Measurements from ENCODE around the gene UNC5C. TPM values are rescaled to one million over a fixed set of nuclear protein-coding genes. Genes with fewer than 3 reads are reported as not detected.

The UNC5C gene
- total and polyA plus RNA-seq, 4 donors: 0.27 to 1.2 (median 0.78) TPM

DNA sequence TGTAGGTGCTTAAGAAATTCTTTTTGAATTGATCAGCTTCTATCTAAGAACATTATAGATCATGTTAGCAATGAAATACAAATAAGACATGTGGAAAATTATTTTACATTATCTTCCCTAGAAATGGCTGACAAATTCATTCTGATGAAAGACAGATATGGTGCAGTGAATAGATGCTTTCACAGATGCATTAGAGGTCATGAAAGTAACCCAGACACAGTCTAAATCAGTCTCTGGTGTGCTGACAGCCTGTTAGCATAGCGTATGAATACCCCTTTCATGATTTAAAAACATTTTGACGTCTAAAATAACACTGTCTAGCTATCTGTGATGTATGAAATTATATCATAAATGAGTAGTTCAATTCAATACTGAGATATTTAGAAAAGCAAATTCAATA is 180.9 kb downstream of the UNC5C start (continued):
- TF ChIP-seq, protein P1, sequence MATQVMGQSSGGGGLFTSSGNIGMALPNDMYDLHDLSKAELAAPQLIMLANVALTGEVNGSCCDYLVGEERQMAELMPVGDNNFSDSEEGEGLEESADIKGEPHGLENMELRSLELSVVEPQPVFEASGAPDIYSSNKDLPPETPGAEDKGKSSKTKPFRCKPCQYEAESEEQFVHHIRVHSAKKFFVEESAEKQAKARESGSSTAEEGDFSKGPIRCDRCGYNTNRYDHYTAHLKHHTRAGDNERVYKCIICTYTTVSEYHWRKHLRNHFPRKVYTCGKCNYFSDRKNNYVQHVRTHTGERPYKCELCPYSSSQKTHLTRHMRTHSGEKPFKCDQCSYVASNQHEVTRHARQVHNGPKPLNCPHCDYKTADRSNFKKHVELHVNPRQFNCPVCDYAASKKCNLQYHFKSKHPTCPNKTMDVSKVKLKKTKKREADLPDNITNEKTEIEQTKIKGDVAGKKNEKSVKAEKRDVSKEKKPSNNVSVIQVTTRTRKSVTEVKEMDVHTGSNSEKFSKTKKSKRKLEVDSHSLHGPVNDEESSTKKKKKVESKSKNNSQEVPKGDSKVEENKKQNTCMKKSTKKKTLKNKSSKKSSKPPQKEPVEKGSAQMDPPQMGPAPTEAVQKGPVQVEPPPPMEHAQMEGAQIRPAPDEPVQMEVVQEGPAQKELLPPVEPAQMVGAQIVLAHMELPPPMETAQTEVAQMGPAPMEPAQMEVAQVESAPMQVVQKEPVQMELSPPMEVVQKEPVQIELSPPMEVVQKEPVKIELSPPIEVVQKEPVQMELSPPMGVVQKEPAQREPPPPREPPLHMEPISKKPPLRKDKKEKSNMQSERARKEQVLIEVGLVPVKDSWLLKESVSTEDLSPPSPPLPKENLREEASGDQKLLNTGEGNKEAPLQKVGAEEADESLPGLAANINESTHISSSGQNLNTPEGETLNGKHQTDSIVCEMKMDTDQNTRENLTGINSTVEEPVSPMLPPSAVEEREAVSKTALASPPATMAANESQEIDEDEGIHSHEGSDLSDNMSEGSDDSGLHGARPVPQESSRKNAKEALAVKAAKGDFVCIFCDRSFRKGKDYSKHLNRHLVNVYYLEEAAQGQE (IDR thresholded peaks at IDR 0.05): no peak
- no peak for TF ChIP-seq GABPA (IDR thresholded peaks at IDR 0.05 in 1 of 2, conservative IDR thresholded peaks at IDR 0.05 in 1 of 2)
- no peak for TF ChIP-seq SP1 (IDR thresholded peaks at IDR 0.05)
- no peak for TF ChIP-seq HNF4G (IDR thresholded peaks at IDR 0.05)
- TF ChIP-seq, protein P2, sequence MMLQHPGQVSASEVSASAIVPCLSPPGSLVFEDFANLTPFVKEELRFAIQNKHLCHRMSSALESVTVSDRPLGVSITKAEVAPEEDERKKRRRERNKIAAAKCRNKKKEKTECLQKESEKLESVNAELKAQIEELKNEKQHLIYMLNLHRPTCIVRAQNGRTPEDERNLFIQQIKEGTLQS (IDR thresholded peaks at IDR 0.05): no peak
- TF ChIP-seq RAD21 (IDR thresholded peaks at IDR 0.05): no peak

DNA sequence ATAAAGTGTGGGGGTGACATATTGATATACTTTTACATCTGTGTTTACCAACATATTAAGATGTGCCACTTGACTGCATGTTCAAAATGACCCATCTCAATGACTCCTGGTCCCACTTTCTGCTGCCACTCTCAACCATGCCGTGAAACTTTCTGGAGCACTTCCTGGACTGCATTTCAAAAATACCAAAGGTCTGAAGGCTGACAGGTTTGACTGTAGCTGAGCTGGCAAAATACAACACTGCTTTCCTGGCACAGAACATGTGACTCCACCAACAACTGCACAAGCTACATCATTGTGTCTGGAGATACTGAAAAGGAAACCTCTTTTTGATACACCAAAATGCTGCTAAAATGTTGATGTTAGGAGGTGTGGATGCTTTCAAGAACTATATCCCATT is 184.8 kb downstream of the UNC5C start:
- no peaks in the 10 kb centered on the region for H3K36me3 ChIP-seq (ENCODE audit: control insufficient read depth in 4 of 4, insufficient read depth in 3 of 4, low read depth in 1 of 4, low read length in 3 of 4)
- 35% methylated on average over 1 of the region's 1 CpG for WGBS
- no peak for DNase-seq (ENCODE audit: low spot score)
- no peak for TF ChIP-seq FOXA2 (IDR thresholded peaks at IDR 0.05)
- no peak for TF ChIP-seq NR2F2 (IDR thresholded peaks at IDR 0.05)
- TF ChIP-seq RXRA (IDR thresholded peaks at IDR 0.05): no peak
- TF ChIP-seq SP1 (IDR thresholded peaks at IDR 0.05): no peak
- TF ChIP-seq JUND (IDR thresholded peaks at IDR 0.05): no peak
- H3K27ac ChIP-seq (ENCODE audit: low read depth in 1 of 2, low read length in 2 of 2): no peak overlapping the region
- H3K4me1 ChIP-seq (ENCODE audit: control insufficient read depth in 4 of 4, insufficient read depth in 4 of 4, low read length in 3 of 4): peaks cover 0 to 5% (median 0%) of the 10 kb centered on the region in 4 donors
- no peak overlapping the region for H3K9ac ChIP-seq (ENCODE audit: low read depth in 1 of 2, low read length in 2 of 2)
- no peak overlapping the region for H3K4me3 ChIP-seq (ENCODE audit: low read depth in 1 of 3, low read length in 3 of 3)
- no peaks in the 10 kb centered on the region for H3K9me3 ChIP-seq (ENCODE audit: control insufficient read depth in 4 of 4, low read length in 3 of 4)
- no peaks in the 10 kb centered on the region for H3K27me3 ChIP-seq (ENCODE audit: control insufficient read depth in 4 of 4, insufficient read depth in 4 of 4, low read length in 3 of 4)

DNA sequence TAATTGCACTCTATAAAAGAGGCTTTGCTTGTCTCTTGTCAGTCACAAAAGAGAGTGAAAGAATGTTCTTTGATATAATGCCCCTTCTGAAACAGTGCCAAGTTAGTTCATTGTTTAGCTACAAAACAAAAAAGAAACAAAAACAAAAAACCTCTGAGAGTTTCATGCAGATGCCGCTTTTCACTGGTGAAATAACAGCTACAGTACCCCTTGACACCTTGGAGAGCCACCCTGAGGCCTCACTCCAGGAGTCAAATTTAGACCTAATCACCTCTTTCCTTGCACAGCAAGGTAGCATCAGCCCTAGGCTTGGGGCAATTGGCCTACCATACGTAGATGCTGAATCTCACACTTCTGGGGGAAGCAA is 185.2 kb downstream of the UNC5C start:
- 86% methylated on average over 2 of the region's 2 CpGs for WGBS
- peaks cover 0 to 5% (median 0%) of the 10 kb centered on the region in 4 donors for H3K4me1 ChIP-seq (ENCODE audit: control insufficient read depth in 4 of 4, insufficient read depth in 4 of 4, low read length in 3 of 4)
- no peaks in the 10 kb centered on the region for H3K9me3 ChIP-seq (ENCODE audit: control insufficient read depth in 4 of 4, low read length in 3 of 4)
- no peaks in the 10 kb centered on the region for H3K36me3 ChIP-seq (ENCODE audit: control insufficient read depth in 4 of 4, insufficient read depth in 3 of 4, low read depth in 1 of 4, low read length in 3 of 4)
- H3K4me3 ChIP-seq (ENCODE audit: low read depth in 1 of 3, low read length in 3 of 3): no peak overlapping the region
- no peak for DNase-seq (ENCODE audit: low spot score)
- TF ChIP-seq NR2F2 (IDR thresholded peaks at IDR 0.05) (no peak), GABPA (IDR thresholded peaks at IDR 0.05 in 1 of 2, conservative IDR thresholded peaks at IDR 0.05 in 1 of 2) (no peak), RAD21 (IDR thresholded peaks at IDR 0.05) (no peak), YY1 (IDR thresholded peaks at IDR 0.05) (no peak), FOXA2 (IDR thresholded peaks at IDR 0.05) (no peak), MAX (IDR thresholded peaks at IDR 0.05) (no peak), HNF4A (conservative IDR thresholded peaks at IDR 0.05) (no peak), HNF4G (IDR thresholded peaks at IDR 0.05) (no peak), SP1 (IDR thresholded peaks at IDR 0.05) (no peak), RXRA (IDR thresholded peaks at IDR 0.05) (no peak), TAF1 (conservative IDR thresholded peaks at IDR 0.05) (no peak), FOXA1 (IDR thresholded peaks at IDR 0.05) (no peak), EGR1 (IDR thresholded peaks at IDR 0.05; ENCODE audit: low read depth in 2 of 2) (no peak), JUND (IDR thresholded peaks at IDR 0.05) (no peak)
- TF ChIP-seq, protein P1 (IDR thresholded peaks at IDR 0.05): no peak
- TF ChIP-seq, protein P2 (IDR thresholded peaks at IDR 0.05): no peak
- TF ChIP-seq, protein P3, sequence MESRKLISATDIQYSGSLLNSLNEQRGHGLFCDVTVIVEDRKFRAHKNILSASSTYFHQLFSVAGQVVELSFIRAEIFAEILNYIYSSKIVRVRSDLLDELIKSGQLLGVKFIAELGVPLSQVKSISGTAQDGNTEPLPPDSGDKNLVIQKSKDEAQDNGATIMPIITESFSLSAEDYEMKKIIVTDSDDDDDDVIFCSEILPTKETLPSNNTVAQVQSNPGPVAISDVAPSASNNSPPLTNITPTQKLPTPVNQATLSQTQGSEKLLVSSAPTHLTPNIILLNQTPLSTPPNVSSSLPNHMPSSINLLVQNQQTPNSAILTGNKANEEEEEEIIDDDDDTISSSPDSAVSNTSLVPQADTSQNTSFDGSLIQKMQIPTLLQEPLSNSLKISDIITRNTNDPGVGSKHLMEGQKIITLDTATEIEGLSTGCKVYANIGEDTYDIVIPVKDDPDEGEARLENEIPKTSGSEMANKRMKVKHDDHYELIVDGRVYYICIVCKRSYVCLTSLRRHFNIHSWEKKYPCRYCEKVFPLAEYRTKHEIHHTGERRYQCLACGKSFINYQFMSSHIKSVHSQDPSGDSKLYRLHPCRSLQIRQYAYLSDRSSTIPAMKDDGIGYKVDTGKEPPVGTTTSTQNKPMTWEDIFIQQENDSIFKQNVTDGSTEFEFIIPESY (IDR thresholded peaks at IDR 0.05): no peak
- TF ChIP-seq, protein P4, sequence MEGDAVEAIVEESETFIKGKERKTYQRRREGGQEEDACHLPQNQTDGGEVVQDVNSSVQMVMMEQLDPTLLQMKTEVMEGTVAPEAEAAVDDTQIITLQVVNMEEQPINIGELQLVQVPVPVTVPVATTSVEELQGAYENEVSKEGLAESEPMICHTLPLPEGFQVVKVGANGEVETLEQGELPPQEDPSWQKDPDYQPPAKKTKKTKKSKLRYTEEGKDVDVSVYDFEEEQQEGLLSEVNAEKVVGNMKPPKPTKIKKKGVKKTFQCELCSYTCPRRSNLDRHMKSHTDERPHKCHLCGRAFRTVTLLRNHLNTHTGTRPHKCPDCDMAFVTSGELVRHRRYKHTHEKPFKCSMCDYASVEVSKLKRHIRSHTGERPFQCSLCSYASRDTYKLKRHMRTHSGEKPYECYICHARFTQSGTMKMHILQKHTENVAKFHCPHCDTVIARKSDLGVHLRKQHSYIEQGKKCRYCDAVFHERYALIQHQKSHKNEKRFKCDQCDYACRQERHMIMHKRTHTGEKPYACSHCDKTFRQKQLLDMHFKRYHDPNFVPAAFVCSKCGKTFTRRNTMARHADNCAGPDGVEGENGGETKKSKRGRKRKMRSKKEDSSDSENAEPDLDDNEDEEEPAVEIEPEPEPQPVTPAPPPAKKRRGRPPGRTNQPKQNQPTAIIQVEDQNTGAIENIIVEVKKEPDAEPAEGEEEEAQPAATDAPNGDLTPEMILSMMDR (IDR thresholded peaks at IDR 0.05; ENCODE audit: low read depth, low read length, missing input control): no peak
- H3K27me3 ChIP-seq (ENCODE audit: control insufficient read depth in 4 of 4, insufficient read depth in 4 of 4, low read length in 3 of 4): no peaks in the 10 kb centered on the region
- H3K27ac ChIP-seq (ENCODE audit: low read depth in 1 of 2, low read length in 2 of 2): no peak overlapping the region
- no peak overlapping the region for H3K9ac ChIP-seq (ENCODE audit: low read depth in 1 of 2, low read length in 2 of 2)
